ENCODE data around the gene LMO7.

The LMO7 gene

DNA sequence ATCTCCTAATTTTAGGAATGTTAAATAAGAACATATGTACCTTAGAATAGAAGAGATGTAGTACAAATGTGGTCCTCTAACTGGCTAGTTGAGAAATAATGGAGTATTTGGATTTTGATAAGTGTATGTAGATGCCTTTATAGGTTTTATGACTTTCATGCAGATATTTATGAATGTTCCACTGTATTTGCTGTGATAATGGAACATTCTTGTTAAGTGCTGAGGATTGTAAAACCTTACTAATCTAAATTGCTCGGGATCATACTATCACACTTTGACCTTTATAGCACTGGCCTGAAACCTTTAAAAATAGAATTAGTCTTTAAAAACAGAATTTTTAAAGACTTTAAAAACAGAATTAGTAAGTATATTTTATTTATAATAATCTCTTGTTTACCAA is 135.1 kb downstream of the LMO7 start:
- Histone ChIP-seq H3K27ac (replicated peaks) (no peak overlapping the region), H3K4me3 (replicated peaks; ENCODE audit: insufficient read depth, low read length) (no peak overlapping the region), H3K27me3 (ENCODE audit: insufficient read depth, poor library complexity, severe bottlenecking) (no peaks in the 10 kb centered on the region)
- TF ChIP-seq POLR2AphosphoS5 (IDR thresholded peaks at IDR 0.05; ENCODE audit: low read depth) (no peak), GABPA (IDR thresholded peaks at IDR 0.05; ENCODE audit: low read depth) (no peak), SPI1 (IDR thresholded peaks at IDR 0.05; ENCODE audit: borderline replicate concordance, low read depth) (no peak)
- TF ChIP-seq, protein P1, sequence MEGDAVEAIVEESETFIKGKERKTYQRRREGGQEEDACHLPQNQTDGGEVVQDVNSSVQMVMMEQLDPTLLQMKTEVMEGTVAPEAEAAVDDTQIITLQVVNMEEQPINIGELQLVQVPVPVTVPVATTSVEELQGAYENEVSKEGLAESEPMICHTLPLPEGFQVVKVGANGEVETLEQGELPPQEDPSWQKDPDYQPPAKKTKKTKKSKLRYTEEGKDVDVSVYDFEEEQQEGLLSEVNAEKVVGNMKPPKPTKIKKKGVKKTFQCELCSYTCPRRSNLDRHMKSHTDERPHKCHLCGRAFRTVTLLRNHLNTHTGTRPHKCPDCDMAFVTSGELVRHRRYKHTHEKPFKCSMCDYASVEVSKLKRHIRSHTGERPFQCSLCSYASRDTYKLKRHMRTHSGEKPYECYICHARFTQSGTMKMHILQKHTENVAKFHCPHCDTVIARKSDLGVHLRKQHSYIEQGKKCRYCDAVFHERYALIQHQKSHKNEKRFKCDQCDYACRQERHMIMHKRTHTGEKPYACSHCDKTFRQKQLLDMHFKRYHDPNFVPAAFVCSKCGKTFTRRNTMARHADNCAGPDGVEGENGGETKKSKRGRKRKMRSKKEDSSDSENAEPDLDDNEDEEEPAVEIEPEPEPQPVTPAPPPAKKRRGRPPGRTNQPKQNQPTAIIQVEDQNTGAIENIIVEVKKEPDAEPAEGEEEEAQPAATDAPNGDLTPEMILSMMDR (IDR thresholded peaks at IDR 0.05; ENCODE audit: insufficient read depth, low read length), result no peak
- TF ChIP-seq, protein P2, sequence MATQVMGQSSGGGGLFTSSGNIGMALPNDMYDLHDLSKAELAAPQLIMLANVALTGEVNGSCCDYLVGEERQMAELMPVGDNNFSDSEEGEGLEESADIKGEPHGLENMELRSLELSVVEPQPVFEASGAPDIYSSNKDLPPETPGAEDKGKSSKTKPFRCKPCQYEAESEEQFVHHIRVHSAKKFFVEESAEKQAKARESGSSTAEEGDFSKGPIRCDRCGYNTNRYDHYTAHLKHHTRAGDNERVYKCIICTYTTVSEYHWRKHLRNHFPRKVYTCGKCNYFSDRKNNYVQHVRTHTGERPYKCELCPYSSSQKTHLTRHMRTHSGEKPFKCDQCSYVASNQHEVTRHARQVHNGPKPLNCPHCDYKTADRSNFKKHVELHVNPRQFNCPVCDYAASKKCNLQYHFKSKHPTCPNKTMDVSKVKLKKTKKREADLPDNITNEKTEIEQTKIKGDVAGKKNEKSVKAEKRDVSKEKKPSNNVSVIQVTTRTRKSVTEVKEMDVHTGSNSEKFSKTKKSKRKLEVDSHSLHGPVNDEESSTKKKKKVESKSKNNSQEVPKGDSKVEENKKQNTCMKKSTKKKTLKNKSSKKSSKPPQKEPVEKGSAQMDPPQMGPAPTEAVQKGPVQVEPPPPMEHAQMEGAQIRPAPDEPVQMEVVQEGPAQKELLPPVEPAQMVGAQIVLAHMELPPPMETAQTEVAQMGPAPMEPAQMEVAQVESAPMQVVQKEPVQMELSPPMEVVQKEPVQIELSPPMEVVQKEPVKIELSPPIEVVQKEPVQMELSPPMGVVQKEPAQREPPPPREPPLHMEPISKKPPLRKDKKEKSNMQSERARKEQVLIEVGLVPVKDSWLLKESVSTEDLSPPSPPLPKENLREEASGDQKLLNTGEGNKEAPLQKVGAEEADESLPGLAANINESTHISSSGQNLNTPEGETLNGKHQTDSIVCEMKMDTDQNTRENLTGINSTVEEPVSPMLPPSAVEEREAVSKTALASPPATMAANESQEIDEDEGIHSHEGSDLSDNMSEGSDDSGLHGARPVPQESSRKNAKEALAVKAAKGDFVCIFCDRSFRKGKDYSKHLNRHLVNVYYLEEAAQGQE (IDR thresholded peaks at IDR 0.05; ENCODE audit: insufficient replicate concordance, low read depth), result no peak
- no peak for DNase-seq (ENCODE audit: low read depth in 1 of 2, low spot score in 1 of 2)

DNA sequence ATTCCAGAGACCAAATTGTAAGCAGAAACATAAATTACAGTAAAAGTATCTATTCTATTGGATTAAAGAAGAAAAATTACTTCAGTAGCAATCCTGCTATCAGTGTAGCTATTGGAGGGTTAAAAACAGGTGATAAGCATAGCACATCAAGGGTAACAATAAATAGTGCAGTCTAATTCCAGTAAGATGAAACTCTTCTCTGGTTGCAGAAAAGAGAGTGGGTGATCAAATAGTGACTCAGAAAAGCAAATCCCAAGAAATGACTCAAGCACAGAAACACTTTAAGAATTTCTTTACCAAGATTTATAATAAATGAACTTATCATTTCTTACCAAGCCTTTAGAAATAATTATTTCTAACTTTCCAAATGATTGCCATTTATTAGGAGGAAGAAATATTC is 135.7 kb downstream of the LMO7 start:
- H3K27ac ChIP-seq (replicated peaks), result no peak overlapping the region
- no peak for TF ChIP-seq POLR2AphosphoS5 (IDR thresholded peaks at IDR 0.05; ENCODE audit: low read depth)
- TF ChIP-seq, protein P2 (IDR thresholded peaks at IDR 0.05; ENCODE audit: insufficient replicate concordance, low read depth), result no peak
- TF ChIP-seq, protein P1 (IDR thresholded peaks at IDR 0.05; ENCODE audit: insufficient read depth, low read length), result no peak
- no peak for TF ChIP-seq SPI1 (IDR thresholded peaks at IDR 0.05; ENCODE audit: borderline replicate concordance, low read depth)
- no peak for TF ChIP-seq GABPA (IDR thresholded peaks at IDR 0.05; ENCODE audit: low read depth)
- no peak for DNase-seq (ENCODE audit: low read depth in 1 of 2, low spot score in 1 of 2)
- no peak overlapping the region for H3K4me3 ChIP-seq (replicated peaks; ENCODE audit: insufficient read depth, low read length)
- H3K27me3 ChIP-seq (ENCODE audit: insufficient read depth, poor library complexity, severe bottlenecking), result no peaks in the 10 kb centered on the region

DNA sequence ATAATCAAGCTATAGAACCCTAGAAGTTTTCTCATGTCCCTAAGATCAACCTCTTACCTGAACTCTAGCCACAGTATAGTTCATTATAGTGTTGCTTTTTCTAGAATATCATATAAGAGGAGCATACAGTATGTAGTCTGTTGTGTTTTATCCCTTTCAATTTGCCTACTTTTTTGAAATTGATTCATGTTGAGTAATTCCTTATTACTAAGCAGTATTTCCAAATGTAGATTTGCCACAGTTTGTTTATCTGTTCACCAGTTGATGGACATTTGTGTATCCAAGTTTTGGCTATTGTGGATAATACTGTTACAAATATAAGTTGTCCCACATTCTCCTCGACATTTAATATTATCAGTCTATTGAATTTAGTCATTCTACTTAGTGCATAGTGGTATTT is 138.0 kb downstream of the LMO7 start:
- Histone ChIP-seq H3K4me3 (replicated peaks; ENCODE audit: insufficient read depth, low read length) (no peak overlapping the region), H3K27me3 (ENCODE audit: insufficient read depth, poor library complexity, severe bottlenecking) (no peaks in the 10 kb centered on the region), H3K27ac (replicated peaks) (no peak overlapping the region)
- no peak for DNase-seq (ENCODE audit: low read depth in 1 of 2, low spot score in 1 of 2)
- TF ChIP-seq SPI1 (IDR thresholded peaks at IDR 0.05; ENCODE audit: borderline replicate concordance, low read depth), result no peak
- TF ChIP-seq GABPA (IDR thresholded peaks at IDR 0.05; ENCODE audit: low read depth), result no peak
- TF ChIP-seq, protein P2 (IDR thresholded peaks at IDR 0.05; ENCODE audit: insufficient replicate concordance, low read depth), result no peak
- TF ChIP-seq, protein P1 (IDR thresholded peaks at IDR 0.05; ENCODE audit: insufficient read depth, low read length), result no peak
- no peak for TF ChIP-seq POLR2AphosphoS5 (IDR thresholded peaks at IDR 0.05; ENCODE audit: low read depth)
